Lower lobe of right lung (tissue), 2 donors: Measurements from ENCODE around the gene MAGI2. TPM values are rescaled to one million over a fixed set of nuclear protein-coding genes. Genes with fewer than 3 reads are reported as not detected.
"Not testable (repeated sequence)": the region's sequence is repeated elsewhere in the genome, so short reads cannot be mapped to it uniquely, and the experiment has no call there.

Experiments
- ATAC-seq, 2 donors: fragments of 200-7000 bp; cut with Tn5 transposase; one replicate each; pipeline ENCODE4 v1.9.1; 2020 to 2022; ENCODE audit warnings: mild to moderate bottlenecking in 2 of 2, moderate library complexity in 2 of 2
- DNase-seq: peaks from one replicate; pipeline ENCODE4 v3.0.0-alpha.2; 2020
- H3K27ac ChIP-seq: fragments of 200-600 bp; one replicate; pipeline ENCODE4 v1.8.0; 2022
- H3K27me3 ChIP-seq: fragments of 200-600 bp; one replicate; pipeline ENCODE4 v1.8.0; 2022; ENCODE audit warnings: low read depth
- H3K36me3 ChIP-seq: fragments of 200-600 bp; one replicate; pipeline ENCODE4 v1.8.0; 2022; ENCODE audit warnings: mild to moderate bottlenecking
- H3K4me1 ChIP-seq: fragments of 200-600 bp; one replicate; pipeline ENCODE4 v1.8.0; 2022
- H3K4me3 ChIP-seq: fragments of 200-600 bp; one replicate; pipeline ENCODE4 v1.8.0; 2022; ENCODE audit warnings: mild to moderate bottlenecking
- H3K9me3 ChIP-seq: fragments of 200-600 bp; one replicate; pipeline ENCODE4 v1.8.0; 2022
- intact Hi-C: fragments of 100-400 bp; cut with DNase I; formaldehyde crosslinking; loops from one replicate; pipeline ENCODE4 v1.11.0; 2022
- total RNA-seq: library from RNA; stranded (reverse); fragmentation: NEBNext Ultra II Directional; extraction: Animal tissue kit (Norgen Biotek cat#: 25700); gene quantifications from one replicate; pipeline ENCODE4 v1.2.1, GENCODE V29; 2021
- TF ChIP-seq, protein P1 (sequence below): fragments of 200-600 bp; IDR thresholded peaks from one replicate; pipeline ENCODE4 v1.8.0; 2022; ENCODE audit warnings: antibody characterized with exemption, mild to moderate bottlenecking
- donor health status: DM: no; HTN: yes; CAD: no; lungs with severe emphysema.

The MAGI2 gene
- total RNA-seq, 1 donor from 2014 or later: 15.3 TPM

DNA sequence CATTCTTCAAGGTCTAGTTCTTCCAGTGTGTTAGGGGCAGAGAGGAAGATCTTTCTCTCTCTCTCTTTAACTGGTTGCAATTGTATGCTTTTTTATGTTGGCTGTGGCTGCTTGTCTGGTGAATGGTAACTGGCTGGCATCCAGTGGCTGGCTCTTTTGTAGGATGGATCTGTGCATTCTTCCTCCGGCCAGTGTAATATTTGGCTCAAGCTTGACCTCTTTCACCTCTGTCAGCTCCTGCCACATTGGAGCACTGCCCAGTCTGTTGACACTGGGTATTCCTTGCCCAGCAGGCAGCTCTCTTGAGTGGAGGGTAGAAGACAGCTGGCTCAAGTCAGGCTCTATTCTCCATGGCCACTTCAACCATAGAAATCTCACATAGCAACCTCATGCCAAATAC, 1126.6 kb downstream of the MAGI2 start:
- ATAC-seq (no peak), DNase-seq (no peak)
- H3K36me3 ChIP-seq: no peaks in the 10 kb centered on the region
- H3K4me1 ChIP-seq: no peaks in the 10 kb centered on the region
- no peaks in the 10 kb centered on the region for H3K27me3 ChIP-seq
- no peak overlapping the region for H3K4me3 ChIP-seq
- H3K27ac ChIP-seq: no peak overlapping the region
- no peaks in the 10 kb centered on the region for H3K9me3 ChIP-seq
- intact Hi-C loops: no loop called here
- TF ChIP-seq, protein P1, sequence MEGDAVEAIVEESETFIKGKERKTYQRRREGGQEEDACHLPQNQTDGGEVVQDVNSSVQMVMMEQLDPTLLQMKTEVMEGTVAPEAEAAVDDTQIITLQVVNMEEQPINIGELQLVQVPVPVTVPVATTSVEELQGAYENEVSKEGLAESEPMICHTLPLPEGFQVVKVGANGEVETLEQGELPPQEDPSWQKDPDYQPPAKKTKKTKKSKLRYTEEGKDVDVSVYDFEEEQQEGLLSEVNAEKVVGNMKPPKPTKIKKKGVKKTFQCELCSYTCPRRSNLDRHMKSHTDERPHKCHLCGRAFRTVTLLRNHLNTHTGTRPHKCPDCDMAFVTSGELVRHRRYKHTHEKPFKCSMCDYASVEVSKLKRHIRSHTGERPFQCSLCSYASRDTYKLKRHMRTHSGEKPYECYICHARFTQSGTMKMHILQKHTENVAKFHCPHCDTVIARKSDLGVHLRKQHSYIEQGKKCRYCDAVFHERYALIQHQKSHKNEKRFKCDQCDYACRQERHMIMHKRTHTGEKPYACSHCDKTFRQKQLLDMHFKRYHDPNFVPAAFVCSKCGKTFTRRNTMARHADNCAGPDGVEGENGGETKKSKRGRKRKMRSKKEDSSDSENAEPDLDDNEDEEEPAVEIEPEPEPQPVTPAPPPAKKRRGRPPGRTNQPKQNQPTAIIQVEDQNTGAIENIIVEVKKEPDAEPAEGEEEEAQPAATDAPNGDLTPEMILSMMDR: no peak

GRCh38 chr7:78326189-78326588, 1127.3 kb downstream of the MAGI2 start:
- Histone ChIP-seq H3K27me3 (no peaks in the 10 kb centered on the region), H3K4me1 (no peaks in the 10 kb centered on the region), H3K27ac (no peak overlapping the region), H3K36me3 (no peaks in the 10 kb centered on the region), H3K4me3 (no peak overlapping the region), H3K9me3 (no peaks in the 10 kb centered on the region)
- intact Hi-C loops: no loop called here
- DNase-seq: no peak
- TF ChIP-seq, protein P1: no peak
- ATAC-seq: no peak

DNA sequence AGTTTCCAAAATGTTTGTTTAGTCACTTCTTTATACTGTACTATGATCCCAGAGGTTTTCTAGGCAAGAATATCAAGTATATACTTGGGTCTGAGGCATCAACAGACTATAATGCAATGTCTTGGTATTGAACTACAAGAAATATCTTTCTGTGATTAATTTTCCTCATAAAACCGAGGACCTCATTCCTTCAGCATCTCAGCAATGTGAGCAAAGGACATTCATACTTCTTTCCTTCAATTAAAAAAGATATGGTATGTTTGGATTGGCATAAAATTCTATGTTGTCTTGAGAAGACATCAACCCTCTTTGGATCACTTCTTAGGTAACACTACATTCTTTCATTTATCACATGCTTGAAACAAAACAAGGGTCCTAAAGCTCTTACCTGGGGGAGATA, 1130.3 kb downstream of the MAGI2 start:
- DNase-seq: no peak
- Histone ChIP-seq H3K4me3 (no peak overlapping the region), H3K36me3 (no peaks in the 10 kb centered on the region), H3K9me3 (no peaks in the 10 kb centered on the region), H3K27ac (no peak overlapping the region), H3K4me1 (no peaks in the 10 kb centered on the region), H3K27me3 (no peaks in the 10 kb centered on the region)
- no peak for ATAC-seq
- intact Hi-C loops: no loop called here
- TF ChIP-seq, protein P1: no peak

DNA sequence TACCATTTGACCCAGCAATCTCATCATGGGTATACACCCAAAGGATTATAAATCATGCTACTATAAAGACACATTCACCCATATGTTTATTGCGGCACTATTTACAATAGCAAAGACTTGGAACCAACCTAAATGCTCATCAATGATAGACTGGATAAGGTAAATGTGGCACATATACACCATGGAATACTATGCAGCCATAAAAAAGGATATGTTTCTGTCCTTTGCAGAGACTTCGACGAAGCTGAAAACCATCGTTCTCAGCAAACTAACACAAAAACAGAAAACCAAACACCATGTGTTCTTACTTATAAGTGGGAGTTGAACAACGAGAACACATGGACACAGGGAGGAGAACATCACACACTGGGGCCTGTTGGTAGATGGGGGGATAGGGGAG, 1131.2 kb downstream of the MAGI2 start:
- intact Hi-C loops, H3K4me3 ChIP-seq, H3K36me3 ChIP-seq, H3K9me3 ChIP-seq, H3K27me3 ChIP-seq, DNase-seq, H3K27ac ChIP-seq, ATAC-seq, H3K4me1 ChIP-seq: not testable (repeated sequence)

- TF ChIP-seq, protein P1: no peak
- no peak for ATAC-seq
- intact Hi-C loops: no loop called here
- Histone ChIP-seq H3K4me3 (no peak overlapping the region), H3K27ac (no peak overlapping the region), H3K9me3 (no peaks in the 10 kb centered on the region), H3K36me3 (no peaks in the 10 kb centered on the region), H3K27me3 (no peaks in the 10 kb centered on the region), H3K4me1 (no peaks in the 10 kb centered on the region)
- no peak for DNase-seq
These were observed 1136.1 kb downstream of the MAGI2 start for GRCh38 chr7:78317371-78317770.

DNA sequence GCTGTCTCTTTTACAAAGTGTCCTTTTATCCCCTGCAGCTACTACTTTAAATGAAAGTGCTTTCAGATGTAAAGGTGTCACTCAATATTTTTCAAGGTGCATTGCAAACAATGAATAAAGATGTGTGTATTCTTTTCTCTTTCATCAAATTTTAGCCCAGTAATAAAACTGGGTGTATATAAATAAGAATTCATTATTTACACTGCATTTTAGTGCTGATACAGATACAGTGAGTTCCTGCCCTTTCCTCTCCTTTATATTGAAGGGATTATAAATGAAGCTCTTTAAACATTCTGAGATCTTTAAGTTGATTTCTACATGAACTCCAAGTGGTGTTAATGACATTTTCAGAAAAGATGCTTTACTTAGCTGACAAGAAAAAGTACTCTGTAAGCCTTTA, 1137.4 kb downstream of the MAGI2 start:
- TF ChIP-seq, protein P1: no peak
- no peak for ATAC-seq
- intact Hi-C loops: no loop called here

More for the DNA sequence above, 1137.4 kb downstream of the MAGI2 start:
- Histone ChIP-seq H3K27ac (no peak overlapping the region), H3K4me1 (no peaks in the 10 kb centered on the region), H3K36me3 (no peaks in the 10 kb centered on the region), H3K27me3 (no peaks in the 10 kb centered on the region), H3K4me3 (no peak overlapping the region), H3K9me3 (no peaks in the 10 kb centered on the region)
- DNase-seq: no peak
